GM12878 (cell line): ENCODE results near the gene PRDM15. TPM values are rescaled to one million over a fixed set of nuclear protein-coding genes. Genes with fewer than 3 reads are reported as not detected.

Source experiments
- ATAC-seq: fragments of 200-7000 bp; cut with Tn5 transposase; 3 replicates; pipeline ENCODE4 v1.9.1; 2020; ENCODE audit warnings: mild to moderate bottlenecking, moderate library complexity
- BruUV-seq: library from RNA; stranded (reverse); fragments of 400-500 nt; replicated peaks from 2 replicates; lab custom pipeline; 2021; lab: Mats Ljungman, UMichigan
- CTCF ChIA-PET: fragments of 300-600 bp; sonication (Branson Sonifier 250); formaldehyde crosslinking; extraction: SDS; loops from one replicate; lab custom pipeline; 2021; ENCODE audit warnings: inconsistent platforms; lab: Yijun Ruan, JAX
- POLR2A ChIA-PET: fragments of 350-600 bp; formaldehyde crosslinking; extraction: SDS; loops from one replicate; lab custom pipeline; 2021; ENCODE audit warnings: inconsistent platforms; lab: Charles Lee
- RAD21 ChIA-PET: fragments of 300-600 bp; sonication (Branson Sonifier 250); formaldehyde crosslinking; loops from one replicate; lab custom pipeline; 2023; ENCODE audit warnings: antibody characterized with exemption; ENCODE audit not compliant: unreplicated experiment; lab: Charles Lee
- SMC1A ChIA-PET: fragments of 300-600 bp; sonication (Branson Sonifier 250); formaldehyde crosslinking; loops from one replicate; lab custom pipeline; 2023; ENCODE audit not compliant: unreplicated experiment, uncharacterized antibody; lab: Charles Lee
- DNase-seq: peaks from one replicate; pipeline ENCODE4 v3.0.0-alpha.2; 2011; ENCODE audit warnings: low read depth, low spot score
- FAIRE-seq: peaks from 3 replicates; lab custom pipeline; 2011; peaks lifted over from hg19 to GRCh38; lab: Jason Lieb, UNC
- H2AFZ ChIP-seq: 2 replicates; pipeline ENCODE4 v1.6.0; 2011; ENCODE audit warnings: low read depth, low read length, control low read depth; ENCODE audit not compliant: control insufficient read depth
- H3K27ac ChIP-seq: 2 replicates; pipeline ENCODE4 v1.5.1; 2011; ENCODE audit warnings: control low read depth; ENCODE audit not compliant: control insufficient read depth, insufficient read depth
- H3K27me3 ChIP-seq, 2 experiments: replicated peaks in 1 of 2; 2 replicates each; pipeline versions ENCODE4 v1.6.0 to v1.6.1; 2011; ENCODE audit warnings: low read length in 1 of 2; ENCODE audit not compliant: control insufficient read depth in 2 of 2, insufficient read depth in 2 of 2
- H3K36me3 ChIP-seq, 2 experiments: 2 replicates each; pipeline ENCODE4 v1.5.1; 2011; ENCODE audit warnings: low read length in 1 of 2; ENCODE audit not compliant: control insufficient read depth in 2 of 2, insufficient read depth in 2 of 2
- H3K4me1 ChIP-seq: 2 replicates; pipeline ENCODE4 v1.6.1; 2011; ENCODE audit warnings: mild to moderate bottlenecking, low read length, moderate library complexity, mixed read lengths; ENCODE audit not compliant: control insufficient read depth, insufficient read depth
- H3K4me2 ChIP-seq: 2 replicates; pipeline ENCODE4 v1.6.0; 2011; ENCODE audit warnings: control low read depth; ENCODE audit not compliant: control insufficient read depth, insufficient read depth
- H3K4me3 ChIP-seq: fragments of 200-600 bp; sonication (generic); 2 replicates; pipeline ENCODE4 v1.5.1; 2016
- H3K79me2 ChIP-seq: 2 replicates; pipeline ENCODE4 v1.6.0; 2011; ENCODE audit warnings: low read length; ENCODE audit not compliant: control insufficient read depth, insufficient read depth
- H3K9ac ChIP-seq: 2 replicates; pipeline ENCODE4 v1.8.0; 2011; ENCODE audit warnings: low read length, control low read depth, mixed read lengths; ENCODE audit not compliant: control insufficient read depth, insufficient read depth
- H3K9me3 ChIP-seq: replicated peaks from 3 replicates; pipeline ENCODE4 v1.5.1; 2011; ENCODE audit warnings: mild to moderate bottlenecking, low read length; ENCODE audit not compliant: control insufficient read depth, insufficient read depth
- H4K20me1 ChIP-seq: 2 replicates; pipeline ENCODE4 v1.6.0; 2011; ENCODE audit not compliant: control insufficient read depth, insufficient read depth
- BRCA1 ChIP-seq: IDR thresholded peaks from 2 replicates; pipeline ENCODE4 v1.6.1; 2011; ENCODE audit warnings: low read depth, low read length, improper control_type of control experiment
- JUNB ChIP-seq: IDR thresholded peaks from 2 replicates; pipeline ENCODE4 v1.6.1; 2016; ENCODE audit warnings: antibody characterized with exemption, mild to moderate bottlenecking
- NR2F1 ChIP-seq: fragments of 450-650 bp; conservative IDR thresholded peaks from 2 replicates; pipeline ENCODE4 v1.6.1; 2017; ENCODE audit warnings: mild to moderate bottlenecking
- POLR2A ChIP-seq: IDR thresholded peaks from 2 replicates; pipeline ENCODE4 v1.6.1; 2011; ENCODE audit warnings: low read depth, mild to moderate bottlenecking, low read length
- TARDBP ChIP-seq: IDR thresholded peaks from 2 replicates; pipeline ENCODE4 v1.6.1; 2016; ENCODE audit warnings: borderline replicate concordance
- WGBS: methylation state at CpG from one replicate; pipeline ENCODE4 v1.1.6; 2016; ENCODE audit warnings: low lambda C conversion rate; ENCODE audit not compliant: insufficient replicate concordance, insufficient coverage; ENCODE audit errors: missing lambda C conversion rate; 5-methylcytosine and 5-hydroxymethylcytosine counted together
- in situ Hi-C: fragments of 300-500 bp; cut with MboI; formaldehyde crosslinking; loops from 9 replicates; pipeline ENCODE4 v1.14.3; 2018; ENCODE audit warnings: mixed read lengths
- intact Hi-C: fragments of 100-400 bp; cut with micrococcal nuclease; formaldehyde crosslinking; loops from one replicate; pipeline ENCODE4 v1.14.2; 2022; ENCODE audit not compliant: unreplicated experiment
- polyA plus RNA-seq, 11 experiments: library from polyadenylated mRNA; depleted of rRNA in 4 of 11; unstranded in 6 of 11; stranded (reverse) in 5 of 11; fragments of >200 nt; fragmentation: Nextera tagmentation in 4 of 11; fragmentation: Illumina TruSeq in 1 of 11; extraction: Ambion mirVana in 4 of 11; extraction: Trizol in 1 of 11; gene quantifications; 1 replicate in 1 of 11; 2 replicates in 10 of 11; pipeline versions ENCODE4 v1.2.1 to v1.2.3, GENCODE V29; 2011 to 2016; ENCODE audit warnings: inconsistent platforms in 2 of 11, missing spikeins in 2 of 11, low read depth in 1 of 11
- total RNA-seq, 4 experiments: library from RNA; depleted of rRNA in 3 of 4; stranded (reverse); fragments of >200 nt in 3 of 4; fragmentation: Illumina TruSeq in 1 of 4; extraction: Trizol in 1 of 4; gene quantifications; 2 replicates each; pipeline versions ENCODE4 v1.2.1 to v1.2.3, GENCODE V29; 2013 to 2021
- TF ChIP-seq, protein P1 (sequence below): fragments of 450-650 bp; IDR thresholded peaks from 2 replicates; pipeline ENCODE4 v1.6.1; 2017; ENCODE audit warnings: low read depth, mild to moderate bottlenecking, moderate library complexity
- TF ChIP-seq, protein P2 (sequence below): fragments of 450-650 bp; IDR thresholded peaks from 2 replicates; pipeline ENCODE4 v1.6.1; 2016; ENCODE audit warnings: mild to moderate bottlenecking
- TF ChIP-seq, protein P3 (sequence below): fragments of 450-650 bp; IDR thresholded peaks from 2 replicates; pipeline ENCODE4 v1.6.1; 2016; ENCODE audit warnings: mild to moderate bottlenecking, moderate library complexity, borderline replicate concordance

The PRDM15 gene
- total and polyA plus RNA-seq, 10 of the 15 experiments (the other 5 are each of a cell fraction or from before 2014, with no cell fraction given), result 2.2 to 16.0 (median 8.6) TPM

DNA sequence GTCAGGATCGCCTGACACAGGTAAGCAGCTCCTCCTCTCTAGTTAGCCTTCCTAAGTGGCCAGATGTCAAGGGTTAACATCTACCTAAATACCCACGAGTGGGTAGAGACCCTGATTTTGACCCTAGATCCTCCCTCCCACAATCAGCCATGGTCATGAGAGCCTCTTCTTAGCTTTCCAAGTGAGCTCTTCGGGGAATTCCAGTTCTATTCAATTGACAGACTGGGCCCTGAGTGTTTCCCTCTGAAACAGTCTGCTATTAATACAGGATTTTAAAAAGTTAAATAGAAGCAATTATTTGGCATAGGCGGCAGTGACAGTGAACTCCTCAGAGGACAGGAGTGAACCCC lies 46.6 kb upstream of the PRDM15 start:
- in situ Hi-C loops, result loop anchor here (5.0 kb wide), 1 partner anchor 77 kb away; no protein-coding TSS in a partner anchor
- intact Hi-C loops, result loop anchor here (2.0 to 10.0 kb wide), 3 partner anchors 77 to 189 kb away; no protein-coding TSS in a partner anchor

More for the DNA sequence above, 46.6 kb upstream of the PRDM15 start:
- H4K20me1 ChIP-seq, result no peaks in the 10 kb centered on the region
- no peak for DNase-seq
- ChIA-PET RAD21 (interaction anchor here (0.6 to 2.9 kb wide), 12 partner anchors 15 to 283 kb away, joined by 3 to 11 read pairs (median 3); partner anchors contain the start of genes PRDM15 and ZBTB21), CTCF (interaction anchor here (0.7 to 4.9 kb wide), 11 partner anchors 8 to 219 kb away, joined by 3 to 15 read pairs (median 3); no protein-coding TSS in a partner anchor), POLR2A (interaction anchor here (0.7 to 5.5 kb wide), 7 partner anchors 27 to 500 kb away, joined by 3 to 28 read pairs (median 4); partner anchors contain the start of gene PRDM15), SMC1A (interaction anchor here (0.7 to 5.3 kb wide), 14 partner anchors 11 to 251 kb away, joined by 3 to 51 read pairs (median 4); partner anchors contain the start of gene PRDM15)
- peaks cover 71% of the 10 kb centered on the region for H3K4me1 ChIP-seq
- peak overlapping the region; percentile 96 for H3K9ac ChIP-seq
- peak overlapping the region; percentile 97 for H3K4me2 ChIP-seq
- no peak for FAIRE-seq
- H2AFZ ChIP-seq, result no peak overlapping the region
- no peaks in the 10 kb centered on the region for H3K36me3 ChIP-seq
- no TSS peak for BruUV-seq
- no peaks in the 10 kb centered on the region for H3K27me3 ChIP-seq
- no peaks in the 10 kb centered on the region for H3K9me3 ChIP-seq
- no peak for TF ChIP-seq POLR2A
- TF ChIP-seq, protein P1, sequence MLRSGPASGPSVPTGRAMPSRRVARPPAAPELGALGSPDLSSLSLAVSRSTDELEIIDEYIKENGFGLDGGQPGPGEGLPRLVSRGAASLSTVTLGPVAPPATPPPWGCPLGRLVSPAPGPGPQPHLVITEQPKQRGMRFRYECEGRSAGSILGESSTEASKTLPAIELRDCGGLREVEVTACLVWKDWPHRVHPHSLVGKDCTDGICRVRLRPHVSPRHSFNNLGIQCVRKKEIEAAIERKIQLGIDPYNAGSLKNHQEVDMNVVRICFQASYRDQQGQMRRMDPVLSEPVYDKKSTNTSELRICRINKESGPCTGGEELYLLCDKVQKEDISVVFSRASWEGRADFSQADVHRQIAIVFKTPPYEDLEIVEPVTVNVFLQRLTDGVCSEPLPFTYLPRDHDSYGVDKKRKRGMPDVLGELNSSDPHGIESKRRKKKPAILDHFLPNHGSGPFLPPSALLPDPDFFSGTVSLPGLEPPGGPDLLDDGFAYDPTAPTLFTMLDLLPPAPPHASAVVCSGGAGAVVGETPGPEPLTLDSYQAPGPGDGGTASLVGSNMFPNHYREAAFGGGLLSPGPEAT, result no peak
- no peak for TF ChIP-seq TARDBP
- no peak for TF ChIP-seq JUNB
- TF ChIP-seq, protein P2, sequence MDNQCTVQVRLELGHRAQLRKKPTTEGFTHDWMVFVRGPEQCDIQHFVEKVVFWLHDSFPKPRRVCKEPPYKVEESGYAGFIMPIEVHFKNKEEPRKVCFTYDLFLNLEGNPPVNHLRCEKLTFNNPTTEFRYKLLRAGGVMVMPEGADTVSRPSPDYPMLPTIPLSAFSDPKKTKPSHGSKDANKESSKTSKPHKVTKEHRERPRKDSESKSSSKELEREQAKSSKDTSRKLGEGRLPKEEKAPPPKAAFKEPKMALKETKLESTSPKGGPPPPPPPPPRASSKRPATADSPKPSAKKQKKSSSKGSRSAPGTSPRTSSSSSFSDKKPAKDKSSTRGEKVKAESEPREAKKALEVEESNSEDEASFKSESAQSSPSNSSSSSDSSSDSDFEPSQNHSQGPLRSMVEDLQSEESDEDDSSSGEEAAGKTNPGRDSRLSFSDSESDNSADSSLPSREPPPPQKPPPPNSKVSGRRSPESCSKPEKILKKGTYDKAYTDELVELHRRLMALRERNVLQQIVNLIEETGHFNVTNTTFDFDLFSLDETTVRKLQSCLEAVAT, result no peak
- TF ChIP-seq, protein P3, sequence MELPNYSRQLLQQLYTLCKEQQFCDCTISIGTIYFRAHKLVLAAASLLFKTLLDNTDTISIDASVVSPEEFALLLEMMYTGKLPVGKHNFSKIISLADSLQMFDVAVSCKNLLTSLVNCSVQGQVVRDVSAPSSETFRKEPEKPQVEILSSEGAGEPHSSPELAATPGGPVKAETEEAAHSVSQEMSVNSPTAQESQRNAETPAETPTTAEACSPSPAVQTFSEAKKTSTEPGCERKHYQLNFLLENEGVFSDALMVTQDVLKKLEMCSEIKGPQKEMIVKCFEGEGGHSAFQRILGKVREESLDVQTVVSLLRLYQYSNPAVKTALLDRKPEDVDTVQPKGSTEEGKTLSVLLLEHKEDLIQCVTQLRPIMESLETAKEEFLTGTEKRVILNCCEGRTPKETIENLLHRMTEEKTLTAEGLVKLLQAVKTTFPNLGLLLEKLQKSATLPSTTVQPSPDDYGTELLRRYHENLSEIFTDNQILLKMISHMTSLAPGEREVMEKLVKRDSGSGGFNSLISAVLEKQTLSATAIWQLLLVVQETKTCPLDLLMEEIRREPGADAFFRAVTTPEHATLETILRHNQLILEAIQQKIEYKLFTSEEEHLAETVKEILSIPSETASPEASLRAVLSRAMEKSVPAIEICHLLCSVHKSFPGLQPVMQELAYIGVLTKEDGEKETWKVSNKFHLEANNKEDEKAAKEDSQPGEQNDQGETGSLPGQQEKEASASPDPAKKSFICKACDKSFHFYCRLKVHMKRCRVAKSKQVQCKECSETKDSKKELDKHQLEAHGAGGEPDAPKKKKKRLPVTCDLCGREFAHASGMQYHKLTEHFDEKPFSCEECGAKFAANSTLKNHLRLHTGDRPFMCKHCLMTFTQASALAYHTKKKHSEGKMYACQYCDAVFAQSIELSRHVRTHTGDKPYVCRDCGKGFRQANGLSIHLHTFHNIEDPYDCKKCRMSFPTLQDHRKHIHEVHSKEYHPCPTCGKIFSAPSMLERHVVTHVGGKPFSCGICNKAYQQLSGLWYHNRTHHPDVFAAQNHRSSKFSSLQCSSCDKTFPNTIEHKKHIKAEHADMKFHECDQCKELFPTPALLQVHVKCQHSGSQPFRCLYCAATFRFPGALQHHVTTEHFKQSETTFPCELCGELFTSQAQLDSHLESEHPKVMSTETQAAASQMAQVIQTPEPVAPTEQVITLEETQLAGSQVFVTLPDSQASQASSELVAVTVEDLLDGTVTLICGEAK, result no peak
- no peak for TF ChIP-seq NR2F1
- no peak for TF ChIP-seq BRCA1
- 0 out of 3 replicates have a peak, but pooled peaks have one; percentile 1 for ATAC-seq
- H3K27ac ChIP-seq, result peak overlapping the region; percentile 99
- H3K4me3 ChIP-seq, result peak overlapping the region; percentile 81
- WGBS, result 47% methylated on average over 4 of the region's 4 CpGs
- H3K79me2 ChIP-seq, result peaks cover 46% of the 10 kb centered on the region
